ENCODE results near the gene WBP11. TPM values are rescaled to one million over a fixed set of nuclear protein-coding genes. Genes with fewer than 3 reads are reported as not detected.
"Not testable (repeated sequence)": the region's sequence is repeated elsewhere in the genome, so short reads cannot be mapped to it uniquely, and the experiment has no call there.

Gene WBP11
- polyA plus RNA-seq, 2 donors, result 10.7 to 15.2 TPM

DNA sequence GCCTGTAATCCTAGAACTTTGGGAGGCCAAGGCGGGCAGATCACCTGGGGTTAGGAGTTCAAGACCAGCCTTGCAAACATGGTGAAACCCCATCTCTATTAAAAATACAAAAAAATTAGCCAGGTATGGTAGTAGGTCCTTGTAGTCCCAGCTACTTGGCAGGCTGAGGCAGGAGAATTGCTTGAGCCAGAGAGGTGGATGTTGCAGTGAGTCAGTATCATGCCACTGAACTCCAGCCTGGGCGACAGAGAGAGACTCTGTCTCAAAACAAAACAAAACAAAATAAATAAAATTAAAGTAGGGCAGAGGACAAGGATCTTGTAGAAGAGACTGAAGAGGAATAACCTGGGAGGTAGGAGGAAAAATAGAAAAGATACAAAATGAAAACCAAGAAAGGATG is 61.3 kb downstream of the WBP11 start:
- 97 to 98% methylated on average over 2 of the region's 2 CpGs for WGBS, 2 donors
- Histone ChIP-seq H3K36me3 (ENCODE audit: control insufficient read depth in 2 of 2, insufficient read depth in 2 of 2, low read length in 1 of 2) (no peaks in the 10 kb centered on the region), H3K9me3 (ENCODE audit: control insufficient read depth in 2 of 2, insufficient read depth in 1 of 2, low read depth in 1 of 2, low read length in 1 of 2) (no peaks in the 10 kb centered on the region), H3K27ac (ENCODE audit: low read depth in 2 of 2, low read length in 1 of 2) (no peak overlapping the region), H3K4me3 (ENCODE audit: low read depth in 1 of 2, low read length in 2 of 2) (no peak overlapping the region), H3K4me1 (ENCODE audit: control insufficient read depth in 2 of 2, insufficient read depth in 2 of 2, low read length in 1 of 2) (no peaks in the 10 kb centered on the region), H3K27me3 (ENCODE audit: control insufficient read depth in 1 of 2, insufficient read depth in 2 of 2, low read length in 2 of 2) (no peaks in the 10 kb centered on the region)

DNA sequence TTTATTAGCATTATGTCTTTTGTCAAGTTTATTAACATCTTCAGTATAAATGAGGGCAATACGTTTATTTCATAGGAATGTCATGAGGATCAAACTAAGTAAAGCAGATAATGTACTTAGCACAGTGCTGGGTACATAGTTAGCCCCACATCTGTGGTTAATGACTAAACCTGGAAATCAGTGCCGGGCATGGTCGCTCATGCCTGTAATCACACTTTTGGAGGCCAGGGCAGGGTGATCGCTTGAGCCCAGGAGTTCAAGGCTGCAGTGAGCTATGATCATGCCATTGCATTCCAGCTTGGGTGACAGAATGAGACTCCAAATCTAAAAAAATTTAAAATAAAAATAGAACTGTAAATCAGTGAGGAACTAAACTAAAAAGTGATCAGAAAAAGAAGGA is 62.1 kb downstream of the WBP11 start:
- H3K4me1 ChIP-seq (ENCODE audit: control insufficient read depth in 2 of 2, insufficient read depth in 2 of 2, low read length in 1 of 2), result no peaks in the 10 kb centered on the region
- H3K9me3 ChIP-seq (ENCODE audit: control insufficient read depth in 2 of 2, insufficient read depth in 1 of 2, low read depth in 1 of 2, low read length in 1 of 2), result no peaks in the 10 kb centered on the region
- 68 to 88% methylated on average over 4 of the region's 4 CpGs for WGBS, 2 donors
- no peak overlapping the region for H3K4me3 ChIP-seq (ENCODE audit: low read depth in 1 of 2, low read length in 2 of 2)
- no peak overlapping the region for H3K27ac ChIP-seq (ENCODE audit: low read depth in 2 of 2, low read length in 1 of 2)
- H3K27me3 ChIP-seq (ENCODE audit: control insufficient read depth in 1 of 2, insufficient read depth in 2 of 2, low read length in 2 of 2), result no peaks in the 10 kb centered on the region
- no peaks in the 10 kb centered on the region for H3K36me3 ChIP-seq (ENCODE audit: control insufficient read depth in 2 of 2, insufficient read depth in 2 of 2, low read length in 1 of 2)

DNA sequence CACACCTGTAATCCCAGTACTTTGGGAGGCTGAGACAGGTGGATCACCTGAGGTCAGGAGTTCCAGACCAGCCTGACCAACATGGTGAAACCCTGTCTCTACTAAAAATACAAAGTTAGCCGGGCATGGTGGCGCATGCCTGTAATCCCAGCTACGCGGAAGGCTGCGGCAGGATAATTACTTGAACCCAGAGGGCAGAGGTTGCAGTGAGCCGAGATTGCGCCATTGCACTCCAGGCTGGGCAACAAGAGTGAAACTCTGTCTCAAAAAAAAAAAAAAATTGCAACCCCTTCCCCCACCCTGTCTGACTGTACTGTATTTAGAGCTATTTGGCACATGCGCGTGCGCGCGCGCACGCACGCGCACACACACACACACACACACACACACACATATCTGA is 66.8 kb downstream of the WBP11 start:
- H3K4me1 ChIP-seq (ENCODE audit: control insufficient read depth in 2 of 2, insufficient read depth in 2 of 2, low read length in 1 of 2); H3K9me3 ChIP-seq (ENCODE audit: control insufficient read depth in 2 of 2, insufficient read depth in 1 of 2, low read depth in 1 of 2, low read length in 1 of 2); H3K27me3 ChIP-seq (ENCODE audit: control insufficient read depth in 1 of 2, insufficient read depth in 2 of 2, low read length in 2 of 2); H3K36me3 ChIP-seq (ENCODE audit: control insufficient read depth in 2 of 2, insufficient read depth in 2 of 2, low read length in 1 of 2); H3K4me3 ChIP-seq (ENCODE audit: low read depth in 1 of 2, low read length in 2 of 2); H3K27ac ChIP-seq (ENCODE audit: low read depth in 2 of 2, low read length in 1 of 2): not testable (repeated sequence)
- WGBS, 2 donors, result 92 to 93% methylated on average over 16 of the region's 16 CpGs

Other genes starting within 250 kb of the WBP11 start
- gene PLBD1, start 235.6 kb downstream of the WBP11 start, polyA plus RNA-seq, result 10 to 100 TPM; 38.7 to 43.5 TPM
- gene GUCY2C, start 106.9 kb downstream of the WBP11 start, polyA plus RNA-seq, result under 1 TPM; 0.05 to 0.39 TPM
- under 1 TPM; 0.33 to 0.65 TPM for gene C12orf60, start 192 bp upstream of the WBP11 start, polyA plus RNA-seq
- gene SMCO3, start 10.7 kb upstream of the WBP11 start, polyA plus RNA-seq, result under 1 TPM; 0.01 to 0.04 TPM
- gene ART4, start 40.0 kb upstream of the WBP11 start, polyA plus RNA-seq, result under 1 TPM; 0.05 to 0.14 TPM
- 10 to 100 TPM; 32.7 to 51.2 TPM for gene MGP, start 82.4 kb upstream of the WBP11 start, polyA plus RNA-seq
- under 1 TPM; 0.16 to 0.51 TPM for gene ERP27, start 135.1 kb upstream of the WBP11 start, polyA plus RNA-seq
- 10 to 100 TPM; 69.0 to 86.9 TPM for gene ARHGDIB, start 158.1 kb upstream of the WBP11 start, polyA plus RNA-seq
- not detected for gene PDE6H, start 169.6 kb upstream of the WBP11 start, polyA plus RNA-seq

All from esophagus (tissue), 2 donors.